GM21576 (cell line): ENCODE measurements around the gene NFIA.
"Not testable (repeated sequence)": the region's sequence is repeated elsewhere in the genome, so short reads cannot be mapped to it uniquely, and the experiment has no call there.

ENCODE experiments used
- ATAC-seq: cut with Tn5 transposase; IDR thresholded peaks from one replicate; pipeline ENCODE4 v1.9.1; 2021; ENCODE audit warnings: mild to moderate bottlenecking, moderate library complexity; ENCODE audit not compliant: unreplicated experiment

NFIA gene

GRCh38 chr1:61461406-61462384 lies 379.3 kb downstream of the NFIA start:
- no peak for ATAC-seq

GRCh38 chr1:61462628-61463027 lies 380.3 kb downstream of the NFIA start:
- no peak for ATAC-seq

DNA sequence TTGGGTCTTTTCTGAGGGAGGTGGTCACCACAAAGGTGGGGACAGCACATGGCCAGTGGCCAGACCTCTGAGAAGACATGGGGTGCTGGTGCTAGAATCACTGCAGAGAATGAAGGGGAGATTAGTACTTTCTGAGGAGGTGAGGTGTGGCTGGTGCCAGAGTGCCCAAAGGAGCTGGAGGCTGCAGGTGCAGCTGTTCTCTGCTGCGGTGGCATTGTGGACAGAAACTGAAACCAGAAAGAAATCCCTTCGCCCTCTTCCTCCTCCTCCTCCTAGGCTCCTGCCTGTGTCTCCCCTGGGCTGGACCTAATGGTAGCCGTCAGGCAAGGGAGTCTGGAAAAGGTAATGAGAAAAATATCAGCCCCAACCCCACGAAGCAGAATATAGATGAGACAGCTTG lies 380.9 kb downstream of the NFIA start:
- ATAC-seq, result no peak

- not testable (repeated sequence) for ATAC-seq
Observed at GRCh38 chr1:61467836-61468235, 385.5 kb downstream of the NFIA start.

DNA sequence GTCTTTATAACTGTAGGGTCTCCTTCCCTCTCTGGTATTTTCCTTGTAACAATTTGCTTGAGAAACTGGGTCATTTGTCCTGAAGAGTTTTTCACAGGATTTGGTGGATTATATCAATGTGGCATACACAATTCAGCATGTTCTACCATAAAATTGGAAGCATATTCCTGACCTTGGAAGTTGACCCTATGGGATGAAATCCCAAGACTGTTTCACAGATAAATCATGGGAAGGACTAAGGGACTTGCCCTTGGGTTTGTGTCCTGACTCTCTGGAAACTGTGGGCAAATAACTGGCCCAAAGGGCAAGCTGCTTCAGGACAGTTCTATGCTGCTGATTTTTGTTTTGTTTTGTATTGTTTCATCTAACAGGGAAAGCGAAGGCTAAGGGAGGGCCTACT lies 387.0 kb downstream of the NFIA start:
- no peak for ATAC-seq

DNA sequence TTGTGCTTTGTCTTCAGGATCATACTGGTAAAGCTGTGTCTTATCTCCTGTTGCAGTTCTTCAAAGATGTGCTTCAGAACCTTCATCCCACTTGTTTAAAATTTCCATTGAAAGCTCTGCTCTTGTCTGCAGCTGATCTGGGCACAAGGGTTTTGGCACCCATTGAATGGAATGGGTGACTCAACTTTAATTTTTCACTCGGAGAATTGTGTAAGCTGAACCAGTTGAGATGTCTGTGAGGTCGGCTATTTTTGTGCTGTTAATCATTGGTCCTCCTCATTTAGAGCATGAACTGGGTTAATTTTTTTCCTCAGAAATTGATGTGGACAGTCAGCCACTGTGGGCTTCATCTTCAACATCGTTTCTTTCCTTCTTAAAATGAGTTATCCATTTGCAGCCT lies 390.5 kb downstream of the NFIA start:
- ATAC-seq, result no peak

DNA sequence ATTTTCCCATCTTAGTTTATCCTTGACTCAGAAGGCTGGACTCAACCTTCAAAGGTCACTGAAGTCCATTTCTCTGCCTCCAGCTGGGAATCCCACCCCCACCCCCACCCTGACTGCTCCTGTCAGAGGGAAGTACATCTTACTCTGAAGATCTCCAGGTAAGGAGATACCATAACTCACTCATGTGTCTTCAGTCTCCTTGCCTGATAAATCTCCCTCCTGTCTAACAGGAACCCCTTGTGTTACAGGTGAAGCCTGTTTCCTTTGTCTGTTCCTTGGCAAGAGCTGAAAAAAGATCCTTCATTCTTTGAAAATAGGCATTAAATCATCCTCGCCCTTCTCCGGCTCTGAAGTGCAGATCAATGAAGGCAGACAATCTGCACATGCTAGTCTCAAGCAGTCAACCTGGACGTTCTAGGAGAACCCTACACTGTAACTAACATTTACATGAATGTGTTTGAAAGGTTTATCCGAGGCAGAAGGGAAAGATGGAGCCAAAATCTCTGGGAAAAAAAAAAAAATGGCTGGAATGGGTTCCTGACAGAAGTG lies 392.0 kb downstream of the NFIA start:
- no peak for ATAC-seq

DNA sequence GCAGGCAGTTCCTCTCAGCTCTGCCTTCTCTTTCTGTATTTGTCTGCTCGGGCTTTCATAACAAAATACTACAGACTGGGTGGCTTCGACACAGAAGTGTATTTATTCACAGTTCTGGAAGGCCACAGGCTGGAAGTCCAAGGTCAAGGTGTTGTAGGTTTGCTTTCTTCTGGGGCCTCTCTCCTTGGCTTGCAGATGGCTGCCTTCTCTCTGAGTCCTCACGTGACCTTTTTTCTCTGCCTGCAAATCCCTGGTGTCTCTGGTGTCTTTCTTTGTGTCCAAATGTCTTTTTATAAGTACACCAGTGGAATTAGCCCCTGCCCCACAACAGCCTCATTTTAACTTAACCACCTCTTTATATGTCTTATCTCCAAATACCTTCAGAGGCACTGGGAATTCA lies 392.6 kb downstream of the NFIA start:
- no peak for ATAC-seq

DNA sequence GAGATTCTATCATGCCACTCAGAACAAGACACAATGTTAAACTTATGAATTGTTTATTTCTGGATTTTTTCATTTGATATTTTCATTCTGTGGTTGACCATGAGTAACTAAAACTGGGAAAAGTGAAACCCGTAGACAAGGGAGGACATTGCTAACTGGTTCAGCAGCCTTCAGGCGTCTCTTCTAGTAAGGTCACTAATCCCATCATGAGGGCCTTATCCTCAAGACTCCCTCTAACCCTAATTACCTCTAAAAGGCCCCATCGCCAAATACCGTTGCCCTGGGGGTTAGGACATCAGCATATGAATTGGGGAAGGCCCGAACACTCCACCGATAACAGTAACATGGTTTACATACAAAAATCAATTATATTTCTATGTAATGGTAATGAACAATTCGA lies 394.9 kb downstream of the NFIA start:
- no peak for ATAC-seq

DNA sequence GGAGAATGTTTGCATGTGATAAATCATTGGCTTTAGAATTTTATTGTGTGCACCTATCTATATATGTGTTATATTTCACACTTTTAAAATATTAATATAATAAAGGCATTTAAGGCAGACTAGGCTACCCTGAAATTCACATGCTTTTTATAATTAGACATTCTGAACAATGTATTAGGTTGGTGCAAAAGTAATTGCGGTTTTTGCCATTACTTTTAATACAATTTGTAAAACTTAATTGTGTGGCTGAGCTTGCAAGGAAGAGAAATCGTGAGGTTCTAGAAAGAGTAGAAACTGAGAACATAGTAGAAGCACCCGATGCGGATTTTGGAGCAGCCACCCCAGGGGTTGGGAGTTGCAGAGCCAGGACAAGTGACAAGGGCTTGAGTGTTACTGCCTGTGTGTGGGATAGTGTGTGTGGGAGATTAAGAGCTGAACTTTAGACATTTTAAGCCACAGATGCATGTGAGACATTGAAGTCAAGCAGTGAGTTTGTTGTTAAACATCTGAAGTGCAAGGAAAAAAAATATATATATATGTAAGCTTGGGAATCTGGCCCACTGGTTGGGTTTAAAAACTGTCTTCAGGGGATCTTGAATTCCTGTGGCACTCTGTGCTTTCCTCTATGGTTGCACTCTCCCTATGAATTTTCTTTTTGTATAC lies 398.0 kb downstream of the NFIA start:
- ATAC-seq, result no peak

DNA sequence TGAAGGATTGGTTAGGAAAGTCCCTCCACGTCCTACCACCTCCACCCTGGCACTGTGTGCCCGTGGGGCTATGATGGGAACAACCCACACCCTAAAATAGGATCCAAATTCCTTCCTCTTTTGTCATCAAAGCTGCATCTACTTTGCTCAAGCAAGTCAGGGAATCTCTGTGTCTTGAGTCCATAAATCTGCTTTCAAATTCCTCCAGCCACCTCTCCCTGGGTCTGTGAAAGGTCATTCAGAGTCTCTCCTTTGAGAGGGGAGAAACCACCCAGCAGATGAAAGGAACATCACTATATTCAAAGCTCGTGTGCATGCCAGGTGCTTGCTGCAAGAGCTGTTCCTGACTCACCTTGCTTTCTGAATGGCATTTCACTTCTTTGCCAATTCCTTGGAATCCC lies 399.0 kb downstream of the NFIA start:
- no peak for ATAC-seq

- ATAC-seq, result no peak
Observed at GRCh38 chr1:61482170-61482734, 399.9 kb downstream of the NFIA start.

- ATAC-seq, result no peak
Observed at GRCh38 chr1:61486783-61487536, 404.6 kb downstream of the NFIA start.

- ATAC-seq, result no peak
Observed at GRCh38 chr1:61487801-61488200, 405.4 kb downstream of the NFIA start.

GRCh38 chr1:61490924-61491323 lies 408.6 kb downstream of the NFIA start:
- ATAC-seq, result no peak

GRCh38 chr1:61491497-61491896 lies 409.1 kb downstream of the NFIA start:
- no peak for ATAC-seq

DNA sequence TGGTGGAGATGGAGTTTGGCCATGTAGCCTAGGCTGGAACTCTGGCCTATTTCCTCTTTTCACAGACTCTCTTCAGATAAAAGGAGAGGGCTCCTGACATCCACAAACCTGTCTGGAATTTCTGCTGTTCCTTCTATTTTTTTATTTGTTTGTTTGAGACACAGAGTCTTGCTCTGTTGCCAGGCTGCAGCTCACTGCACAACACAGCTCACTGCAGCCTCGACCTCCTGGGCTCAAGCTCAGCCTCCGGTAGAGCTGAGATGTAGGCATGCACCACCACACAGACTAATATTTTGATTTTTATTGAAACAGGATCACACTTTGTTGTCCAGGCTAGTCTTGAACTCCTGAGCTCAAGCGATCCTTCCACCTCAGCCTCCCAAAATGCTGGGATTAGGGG lies 411.6 kb downstream of the NFIA start:
- no peak for ATAC-seq

DNA sequence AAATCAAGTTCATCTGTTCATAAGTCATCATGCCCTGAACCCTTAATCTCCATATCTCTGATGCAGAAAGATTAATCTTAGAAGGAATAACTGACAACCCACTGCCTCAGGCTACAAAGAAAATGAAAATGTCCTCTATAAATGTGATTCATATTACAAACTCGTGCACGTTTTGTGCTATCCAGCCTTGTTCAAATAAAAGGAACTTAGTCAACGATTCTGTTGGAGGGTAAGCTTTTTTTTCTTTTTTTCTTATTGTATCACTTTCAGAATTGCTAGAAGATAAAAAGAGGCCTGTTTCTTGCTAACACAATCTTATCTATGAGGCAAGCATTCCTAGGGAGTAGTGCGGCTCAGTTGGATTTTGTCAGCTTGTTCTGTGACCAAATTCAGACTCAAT lies 414.1 kb downstream of the NFIA start:
- no peak for ATAC-seq

DNA sequence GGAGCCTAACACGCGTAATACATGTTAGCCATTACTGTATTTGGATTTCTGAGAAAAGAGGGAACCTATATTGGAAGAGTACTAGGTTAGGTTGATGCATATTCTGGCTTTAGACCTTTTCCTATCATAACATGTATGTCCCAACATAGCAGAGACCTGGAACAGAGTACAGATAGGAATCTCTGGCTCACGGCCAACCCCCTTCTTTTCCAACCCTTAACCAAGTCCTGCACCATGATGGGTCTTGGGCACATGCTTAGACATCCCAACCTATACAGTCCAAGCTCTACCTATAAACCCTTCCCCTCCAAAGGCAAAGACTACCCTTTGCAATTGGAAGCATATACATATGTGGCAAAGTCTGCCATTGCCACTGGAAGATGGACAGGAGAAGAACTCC lies 414.7 kb downstream of the NFIA start:
- ATAC-seq, result no peak

DNA sequence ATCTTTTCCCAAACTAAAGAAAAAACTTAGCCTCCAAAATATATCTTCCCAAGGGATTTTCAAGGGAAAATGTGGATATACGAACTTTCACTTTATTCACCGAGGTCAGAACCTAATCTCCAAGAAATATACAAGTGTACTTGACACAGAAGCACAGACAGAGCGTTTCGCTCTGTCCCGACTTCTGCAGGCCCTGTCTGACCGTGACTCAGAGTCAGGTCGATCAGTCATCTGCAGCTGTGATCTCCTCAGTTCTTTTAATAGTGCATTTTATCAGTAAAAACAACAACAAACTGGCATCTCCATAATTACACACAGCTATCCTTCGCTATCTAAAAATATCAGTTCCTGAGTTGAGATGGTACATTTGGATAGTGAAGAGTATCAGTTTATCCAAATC lies 416.0 kb downstream of the NFIA start:
- ATAC-seq, result no peak
